Left lung (tissue), 14 donors: ENCODE data around the gene LAMB1. TPM values are rescaled to one million over a fixed set of nuclear protein-coding genes. Genes with fewer than 3 reads are reported as not detected.
A peak's percentile ranks its signal among the peaks of the same experiment; 100 is the strongest.

Experiments
- ATAC-seq: fragments of 200-7000 bp; cut with Tn5 transposase; one replicate; pipeline ENCODE4 v1.9.1; 2020; ENCODE audit warnings: moderate library complexity
- DNase-seq, 4 donors: peaks; one replicate each; pipeline ENCODE4 v3.0.0-alpha.2; 2013 to 2020
- H3K27ac ChIP-seq, 2 donors: fragments of 200-600 bp; sonication (generic) in 1 of 2; one replicate each; pipeline versions ENCODE4 v1.5.0 to v1.8.0; 2020 to 2021
- H3K27me3 ChIP-seq, 2 donors: fragments of 200-600 bp; sonication (generic) in 1 of 2; one replicate each; pipeline versions ENCODE4 v1.5.0 to v1.8.0; 2020 to 2021
- H3K36me3 ChIP-seq, 2 donors: fragments of 200-600 bp; sonication (generic) in 1 of 2; one replicate each; pipeline versions ENCODE4 v1.5.0 to v1.8.0; 2020 to 2021
- H3K4me1 ChIP-seq, 2 donors: fragments of 200-600 bp; one replicate each; pipeline ENCODE4 v1.8.0; 2021
- H3K4me3 ChIP-seq, 2 donors: fragments of 200-600 bp; sonication (generic) in 1 of 2; one replicate each; pipeline versions ENCODE4 v1.5.0 to v1.8.0; 2020 to 2021; ENCODE audit warnings: mild to moderate bottlenecking in 1 of 2
- H3K9me3 ChIP-seq, 2 donors: fragments of 200-600 bp; sonication (generic) in 1 of 2; one replicate each; pipeline versions ENCODE4 v1.5.0 to v1.8.0; 2020 to 2021
- CTCF ChIP-seq, 2 donors: fragments of 200-600 bp; sonication (generic) in 1 of 2; IDR thresholded peaks; one replicate each; pipeline versions ENCODE4 v1.5.0 to v1.8.0; 2021; ENCODE audit warnings: antibody characterized with exemption in 2 of 2
- intact Hi-C, 2 donors: fragments of 100-400 bp; cut with DNase I; formaldehyde crosslinking; loops; one replicate each; pipeline versions ENCODE4 v1.11.2 to v1.14.2; 2022
- long read RNA-seq, 12 donors: library from polyadenylated mRNA in 2 of 12; unstranded in 2 of 12; transcript quantifications; one replicate each; pipeline ENCODE4 v2.0.0 and lab custom pipeline, GENCODE V29; 2019 to 2026
- polyA plus RNA-seq, 6 donors: library from polyadenylated mRNA; unstranded; fragments of 120-200 nt; gene quantifications; one replicate each; pipeline ENCODE4 v1.2.1, GENCODE V29; 2013; ENCODE audit not compliant: insufficient read length in 6 of 6
- total RNA-seq, 2 donors: library from RNA; stranded (reverse); fragmentation: NEBNext Ultra II Directional; extraction: Animal tissue kit (Norgen Biotek cat#: 25700); gene quantifications; one replicate each; pipeline ENCODE4 v1.2.1, GENCODE V29; 2021
- donor health status: DM: no; HTN: yes; CAD: no.
- donor health status: DM: no; HTN: no; CAD: no.

LAMB1 gene
- 100 to 1,000 TPM; 175 to 187 TPM for total RNA-seq
- 100 to 1,000 TPM; 472 to 583 (median 535) TPM for polyA plus RNA-seq
- long read RNA-seq, donor 1, full-length matches to known transcripts, result 46 of 513 reads
- long read RNA-seq, donor 1, partial matches to known transcripts, result 467 of 513 reads
- long read RNA-seq, donor 1, other reads (novel, unspliced or antisense), result 0 of 513 reads
- long read RNA-seq, donor 2, full-length matches to known transcripts, result 33 of 374 reads
- long read RNA-seq, donor 2, partial matches to known transcripts, result 341 of 374 reads
- long read RNA-seq, donor 2, other reads (novel, unspliced or antisense), result 0 of 374 reads
- long read RNA-seq, donor 3, full-length matches to known transcripts, result 21 of 246 reads
- long read RNA-seq, donor 3, partial matches to known transcripts, result 225 of 246 reads
- long read RNA-seq, donor 3, other reads (novel, unspliced or antisense), result 0 of 246 reads
- long read RNA-seq, donor 4, partial matches to known transcripts, result 3 of 3 reads
- long read RNA-seq, donor 4, other reads (novel, unspliced or antisense), result 0 of 3 reads
- long read RNA-seq, donor 5, full-length matches to known transcripts, result 46 of 352 reads
- long read RNA-seq, donor 5, partial matches to known transcripts, result 306 of 352 reads
- long read RNA-seq, donor 5, other reads (novel, unspliced or antisense), result 0 of 352 reads
- long read RNA-seq, donor 6, full-length matches to known transcripts, result 27 of 239 reads
- long read RNA-seq, donor 6, partial matches to known transcripts, result 212 of 239 reads
- long read RNA-seq, donor 6, other reads (novel, unspliced or antisense), result 0 of 239 reads
- long read RNA-seq, donor 7, full-length matches to known transcripts, result 23 of 289 reads
- long read RNA-seq, donor 7, partial matches to known transcripts, result 266 of 289 reads
- long read RNA-seq, donor 7, other reads (novel, unspliced or antisense), result 0 of 289 reads
- long read RNA-seq, donor 8, full-length matches to known transcripts, result 29 of 442 reads
- long read RNA-seq, donor 8, partial matches to known transcripts, result 413 of 442 reads
- long read RNA-seq, donor 8, other reads (novel, unspliced or antisense), result 0 of 442 reads
- long read RNA-seq, donor 9, partial matches to known transcripts, result 0 of 1 reads
- long read RNA-seq, donor 9, other reads (novel, unspliced or antisense), result 0 of 1 reads
- long read RNA-seq, donor 10, partial matches to known transcripts, result 6 of 7 reads
- long read RNA-seq, donor 10, other reads (novel, unspliced or antisense), result 1 of 7 reads
- long read RNA-seq, donor 11, full-length matches to known transcripts, result 4 of 73 reads
- long read RNA-seq, donor 11, partial matches to known transcripts, result 69 of 73 reads
- long read RNA-seq, donor 11, other reads (novel, unspliced or antisense), result 0 of 73 reads
- long read RNA-seq, donor 12, transcript LAMB1-209 (4 exons, 1,540 nt), result major isoform, 17 of 329 reads
- long read RNA-seq, donor 12, partial matches to known transcripts, result 308 of 329 reads
- long read RNA-seq, donor 12, other reads (novel, unspliced or antisense), result 0 of 329 reads

GRCh38 chr7:108002726-108003598 lies at the start of gene LAMB1:
Gene LAMB1, minus strand, starts transcription at chr7:108003161. Its CDS starts 276 bp downstream, at chr7:108002885.
- ATAC-seq (peak; percentile 77), DNase-seq (peak; percentile 71 to 86 (median 76))
- Histone ChIP-seq H3K27ac (peak within 1 kb of the TSS; percentile 63 to 83), H3K9me3 (no peaks in the 10 kb centered on the region), H3K4me3 (peak within 1 kb of the TSS; percentile 43 to 53), H3K4me1 (peaks cover 16 to 25% of the 10 kb centered on the region in 2 donors), H3K36me3 (no peaks in the 10 kb centered on the region), H3K27me3 (peaks cover 32 to 70% of the 10 kb centered on the region in 2 donors)
- no peak for TF ChIP-seq CTCF (IDR thresholded peaks at IDR 0.05)
- intact Hi-C loops, result no loop called here

DNA sequence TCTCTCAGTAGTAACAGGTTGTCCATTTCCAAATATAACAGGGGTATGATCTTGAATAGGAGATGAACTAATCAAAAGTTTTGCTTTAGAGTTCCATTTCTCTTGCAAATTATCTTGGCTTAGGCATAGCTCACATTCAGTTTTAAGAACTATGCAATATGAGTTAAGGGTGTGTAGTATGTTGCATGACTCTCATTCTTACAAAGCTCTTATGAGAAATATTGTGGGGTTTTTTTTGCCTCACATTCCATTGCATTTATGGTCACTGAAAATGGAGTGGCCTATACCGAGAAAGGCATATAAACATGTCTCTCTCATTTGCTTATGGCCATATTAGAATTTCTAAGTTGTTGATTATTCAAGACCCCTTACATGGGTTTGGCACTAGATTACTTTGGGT lies 48.5 kb upstream of the LAMB1 start:
- Histone ChIP-seq H3K27ac (no peak overlapping the region), H3K4me1 (no peaks in the 10 kb centered on the region), H3K27me3 (no peaks in the 10 kb centered on the region), H3K9me3 (no peaks in the 10 kb centered on the region), H3K36me3 (no peaks in the 10 kb centered on the region), H3K4me3 (no peak overlapping the region)
- no peak for ATAC-seq
- no peak for TF ChIP-seq CTCF (IDR thresholded peaks at IDR 0.05)
- DNase-seq, result no peak
- intact Hi-C loops, result no loop called here

DNA sequence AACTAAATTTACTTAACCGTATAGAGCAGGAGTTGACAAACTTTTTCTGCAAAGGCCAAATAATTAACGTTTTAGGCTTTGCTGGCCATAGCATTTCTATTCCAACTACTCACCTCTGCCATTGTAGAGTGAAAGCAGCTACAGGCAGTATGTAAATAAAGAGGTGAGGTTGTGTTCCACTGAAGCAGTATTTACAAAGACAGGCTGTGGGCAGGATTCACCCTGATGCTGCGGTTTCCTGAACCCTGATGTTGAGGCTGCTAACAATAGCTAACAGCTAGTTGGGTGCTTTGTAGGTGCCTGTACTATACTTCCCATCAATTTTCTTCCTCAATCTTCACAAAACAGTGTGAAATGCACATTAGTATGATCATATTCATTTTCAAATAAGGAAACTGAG lies 47.0 kb upstream of the LAMB1 start:
- Histone ChIP-seq H3K4me1 (no peaks in the 10 kb centered on the region), H3K36me3 (no peaks in the 10 kb centered on the region), H3K4me3 (no peak overlapping the region), H3K27me3 (no peaks in the 10 kb centered on the region), H3K27ac (no peak overlapping the region), H3K9me3 (no peaks in the 10 kb centered on the region)
- ATAC-seq, result no peak
- no peak for TF ChIP-seq CTCF (IDR thresholded peaks at IDR 0.05)
- no peak for DNase-seq
- intact Hi-C loops, result no loop called here

- Histone ChIP-seq H3K4me3 (no peak overlapping the region), H3K27me3 (no peaks in the 10 kb centered on the region), H3K27ac (no peak overlapping the region), H3K9me3 (no peaks in the 10 kb centered on the region), H3K4me1 (no peaks in the 10 kb centered on the region), H3K36me3 (no peaks in the 10 kb centered on the region)
- intact Hi-C loops, result no loop called here
- DNase-seq (no peak), ATAC-seq (no peak)
- TF ChIP-seq CTCF (IDR thresholded peaks at IDR 0.05), result no peak
Measured at GRCh38 chr7:108048422-108048821, 45.5 kb upstream of the LAMB1 start.
